LNCaP clone FGC (cell line): ENCODE data around the gene RHBDL1.

Experiments
- DNase-seq: peaks from one replicate; pipeline ENCODE4 v3.0.0-alpha.2; 2011; ENCODE audit warnings: low read depth
- H3K4me3 ChIP-seq: 2 replicates; pipeline ENCODE4 v1.5.1; 2011; ENCODE audit warnings: mild to moderate bottlenecking, low read depth, low read length, control low read depth
- CTCF ChIP-seq: IDR thresholded peaks from 2 replicates; pipeline ENCODE4 v1.5.1; 2012; ENCODE audit warnings: mild to moderate bottlenecking; ENCODE audit not compliant: control insufficient read depth, insufficient read depth; ENCODE audit errors: extremely low read depth

RHBDL1 gene

GRCh38 chr16:695355-696089 lies 20.1 kb downstream of the RHBDL1 start:
- TF ChIP-seq CTCF, result no peak
- H3K4me3 ChIP-seq, result peak overlapping the region; percentile 56
- DNase-seq, result peak; percentile 66

- no peak for DNase-seq
- H3K4me3 ChIP-seq, result no peak overlapping the region
Observed at GRCh38 chr16:698911-699671, 23.6 kb downstream of the RHBDL1 start.

GRCh38 chr16:700684-701584 lies 25.5 kb downstream of the RHBDL1 start:
- no peak overlapping the region for H3K4me3 ChIP-seq
- TF ChIP-seq CTCF, result no peak
- no peak for DNase-seq

More at GRCh38 chr16:698911-699671, 23.6 kb downstream of the RHBDL1 start:
- TF ChIP-seq CTCF, result no peak

- no peak overlapping the region for H3K4me3 ChIP-seq
- TF ChIP-seq CTCF, result no peak
- no peak for DNase-seq
Observed at GRCh38 chr16:702341-702740, 26.9 kb downstream of the RHBDL1 start.

- H3K4me3 ChIP-seq, result no peak overlapping the region
- DNase-seq, result no peak
- no peak for TF ChIP-seq CTCF
Observed at GRCh38 chr16:703406-703805, 27.9 kb downstream of the RHBDL1 start.

- H3K4me3 ChIP-seq, result no peak overlapping the region
- TF ChIP-seq CTCF, result no peak
- no peak for DNase-seq
Observed at GRCh38 chr16:704047-704446, 28.6 kb downstream of the RHBDL1 start.
